Measurements from ENCODE around the gene FAM174C. TPM values are rescaled to one million over a fixed set of nuclear protein-coding genes. Genes with fewer than 3 reads are reported as not detected.

FAM174C gene
- total and polyA plus RNA-seq, 7 donors = 9.0 to 88.8 (median 18.1) TPM

DNA sequence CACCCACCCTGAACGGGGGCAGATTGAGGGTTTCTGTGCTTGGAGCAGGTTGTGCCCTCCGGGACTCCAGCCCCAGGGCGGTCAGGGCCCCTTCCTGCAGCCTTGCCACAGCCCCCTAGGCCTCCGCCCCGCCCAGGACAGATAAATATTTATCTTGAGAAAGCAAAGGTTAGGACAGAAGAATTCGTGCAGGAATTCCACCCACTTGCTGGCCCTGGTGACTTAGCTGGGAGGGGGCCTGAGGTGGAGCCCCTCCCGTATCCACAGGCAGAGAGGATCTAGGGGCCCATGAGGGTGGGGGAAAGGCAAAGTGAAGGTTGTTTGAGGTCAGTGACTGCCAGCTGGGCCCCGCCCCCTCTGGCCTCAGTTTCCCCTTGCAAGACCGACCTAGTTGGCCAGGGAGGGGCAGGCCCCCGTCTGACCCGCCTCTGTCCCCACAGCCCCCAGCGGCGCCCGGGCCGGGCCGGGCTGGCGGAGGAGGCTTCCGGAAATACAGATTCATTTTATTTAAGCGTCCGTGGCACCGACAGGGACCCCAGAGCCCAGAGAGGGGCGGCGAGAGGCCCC, 21.7 kb upstream of the FAM174C start:
- Histone ChIP-seq H3K27me3 (ENCODE audit: insufficient read depth in 3 of 3, low read length in 2 of 3) (no peaks in the 10 kb centered on the region), H3K4me1 (peaks cover 50% of the 10 kb centered on the region), H3K36me3 (ENCODE audit: insufficient read depth in 1 of 2, low read depth in 1 of 2) (peaks cover 13 to 72% of the 10 kb centered on the region in 2 donors), H3K27ac (peak overlapping the region; percentile 99), H3K4me3 (peak overlapping the region; percentile 80), H3K9me3 (no peaks in the 10 kb centered on the region)
- 52 to 66% (median 63%) methylated on average over 14 to 23 of the region's 23 CpGs for WGBS, 3 donors
- DNase-seq = no peak
- intact Hi-C loops (cut with DNase I) = no loop called here
- ATAC-seq = no peak
- TF ChIP-seq, protein P1, sequence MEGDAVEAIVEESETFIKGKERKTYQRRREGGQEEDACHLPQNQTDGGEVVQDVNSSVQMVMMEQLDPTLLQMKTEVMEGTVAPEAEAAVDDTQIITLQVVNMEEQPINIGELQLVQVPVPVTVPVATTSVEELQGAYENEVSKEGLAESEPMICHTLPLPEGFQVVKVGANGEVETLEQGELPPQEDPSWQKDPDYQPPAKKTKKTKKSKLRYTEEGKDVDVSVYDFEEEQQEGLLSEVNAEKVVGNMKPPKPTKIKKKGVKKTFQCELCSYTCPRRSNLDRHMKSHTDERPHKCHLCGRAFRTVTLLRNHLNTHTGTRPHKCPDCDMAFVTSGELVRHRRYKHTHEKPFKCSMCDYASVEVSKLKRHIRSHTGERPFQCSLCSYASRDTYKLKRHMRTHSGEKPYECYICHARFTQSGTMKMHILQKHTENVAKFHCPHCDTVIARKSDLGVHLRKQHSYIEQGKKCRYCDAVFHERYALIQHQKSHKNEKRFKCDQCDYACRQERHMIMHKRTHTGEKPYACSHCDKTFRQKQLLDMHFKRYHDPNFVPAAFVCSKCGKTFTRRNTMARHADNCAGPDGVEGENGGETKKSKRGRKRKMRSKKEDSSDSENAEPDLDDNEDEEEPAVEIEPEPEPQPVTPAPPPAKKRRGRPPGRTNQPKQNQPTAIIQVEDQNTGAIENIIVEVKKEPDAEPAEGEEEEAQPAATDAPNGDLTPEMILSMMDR (IDR thresholded peaks at IDR 0.05) = no peak

DNA sequence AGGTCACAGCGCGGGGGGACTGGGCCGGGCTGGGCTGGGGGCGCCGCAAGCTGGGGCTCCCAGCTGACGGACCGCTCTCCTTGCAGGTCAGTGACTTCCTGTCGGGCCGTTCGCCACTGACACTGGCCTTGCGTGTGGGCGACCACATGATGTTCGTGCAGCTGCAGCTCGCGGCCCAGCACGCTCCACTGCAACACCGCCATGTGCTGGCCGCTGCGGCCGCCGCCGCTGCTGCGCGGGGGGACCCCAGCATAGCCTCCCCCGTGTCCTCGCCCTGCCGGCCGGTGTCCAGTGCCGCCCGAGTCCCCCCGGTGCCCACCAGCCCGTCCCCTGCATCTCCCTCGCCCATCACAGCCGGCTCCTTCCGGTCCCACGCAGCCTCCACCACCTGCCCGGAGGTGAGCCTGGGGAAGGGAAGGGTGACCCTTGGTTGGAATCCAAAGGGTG, 21.2 kb upstream of the FAM174C start:
- Histone ChIP-seq H3K4me3 (peak overlapping the region; percentile 80), H3K4me1 (peaks cover 55% of the 10 kb centered on the region), H3K27me3 (ENCODE audit: insufficient read depth in 3 of 3, low read length in 2 of 3) (no peaks in the 10 kb centered on the region), H3K27ac (peak overlapping the region; percentile 99), H3K36me3 (ENCODE audit: insufficient read depth in 1 of 2, low read depth in 1 of 2) (peaks cover 13 to 72% of the 10 kb centered on the region in 2 donors), H3K9me3 (no peaks in the 10 kb centered on the region)
- TF ChIP-seq, protein P1 (IDR thresholded peaks at IDR 0.05) = no peak
- intact Hi-C loops (cut with DNase I) = no loop called here
- WGBS, 3 donors = 74 to 81% (median 77%) methylated on average over 32 to 37 of the region's 37 CpGs
- ATAC-seq (no peak), DNase-seq (peak; percentile 67 to 76)

DNA sequence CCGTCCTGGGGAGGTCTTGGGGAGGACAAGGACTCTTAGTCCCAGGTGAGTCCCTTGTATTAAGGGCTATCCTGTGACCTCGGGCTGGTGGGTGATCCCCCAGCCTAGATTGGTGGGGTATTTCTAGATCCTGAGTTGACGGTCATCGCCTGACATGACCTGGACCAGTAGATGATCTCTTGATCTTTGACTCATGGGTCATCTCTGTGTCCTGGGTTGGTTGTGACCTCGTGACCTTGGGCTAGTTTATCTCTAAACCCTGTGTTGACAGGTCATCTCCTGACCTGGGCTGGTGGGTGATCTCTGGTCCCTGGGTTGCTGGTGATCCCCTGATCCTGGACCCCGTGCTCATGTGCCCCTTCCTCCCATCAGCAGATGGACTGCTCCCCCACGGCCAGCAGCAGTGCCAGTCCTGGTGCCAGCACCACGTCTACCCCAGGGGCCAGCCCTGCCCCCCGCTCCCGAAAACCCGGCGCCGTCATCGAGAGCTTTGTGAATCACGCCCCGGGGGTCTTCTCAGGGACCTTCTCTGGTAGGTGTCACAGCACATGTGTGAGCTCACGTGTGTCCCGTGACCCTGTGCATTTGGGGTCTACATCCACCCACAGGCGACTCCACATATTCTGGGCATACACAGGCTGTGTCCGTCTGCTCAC, 20.7 kb upstream of the FAM174C start:
- no peak for DNase-seq
- intact Hi-C loops (cut with DNase I) = no loop called here
- Histone ChIP-seq H3K27me3 (ENCODE audit: insufficient read depth in 3 of 3, low read length in 2 of 3) (no peaks in the 10 kb centered on the region), H3K9me3 (no peaks in the 10 kb centered on the region), H3K27ac (peak overlapping the region; percentile 99), H3K4me1 (peaks cover 60% of the 10 kb centered on the region), H3K4me3 (peak overlapping the region; percentile 80), H3K36me3 (ENCODE audit: insufficient read depth in 1 of 2, low read depth in 1 of 2) (peaks cover 13 to 72% of the 10 kb centered on the region in 2 donors)
- 81 to 93% (median 87%) methylated on average over 20 of the region's 20 CpGs for WGBS, 3 donors
- no peak for ATAC-seq
- TF ChIP-seq, protein P1 (IDR thresholded peaks at IDR 0.05) = no peak

DNA sequence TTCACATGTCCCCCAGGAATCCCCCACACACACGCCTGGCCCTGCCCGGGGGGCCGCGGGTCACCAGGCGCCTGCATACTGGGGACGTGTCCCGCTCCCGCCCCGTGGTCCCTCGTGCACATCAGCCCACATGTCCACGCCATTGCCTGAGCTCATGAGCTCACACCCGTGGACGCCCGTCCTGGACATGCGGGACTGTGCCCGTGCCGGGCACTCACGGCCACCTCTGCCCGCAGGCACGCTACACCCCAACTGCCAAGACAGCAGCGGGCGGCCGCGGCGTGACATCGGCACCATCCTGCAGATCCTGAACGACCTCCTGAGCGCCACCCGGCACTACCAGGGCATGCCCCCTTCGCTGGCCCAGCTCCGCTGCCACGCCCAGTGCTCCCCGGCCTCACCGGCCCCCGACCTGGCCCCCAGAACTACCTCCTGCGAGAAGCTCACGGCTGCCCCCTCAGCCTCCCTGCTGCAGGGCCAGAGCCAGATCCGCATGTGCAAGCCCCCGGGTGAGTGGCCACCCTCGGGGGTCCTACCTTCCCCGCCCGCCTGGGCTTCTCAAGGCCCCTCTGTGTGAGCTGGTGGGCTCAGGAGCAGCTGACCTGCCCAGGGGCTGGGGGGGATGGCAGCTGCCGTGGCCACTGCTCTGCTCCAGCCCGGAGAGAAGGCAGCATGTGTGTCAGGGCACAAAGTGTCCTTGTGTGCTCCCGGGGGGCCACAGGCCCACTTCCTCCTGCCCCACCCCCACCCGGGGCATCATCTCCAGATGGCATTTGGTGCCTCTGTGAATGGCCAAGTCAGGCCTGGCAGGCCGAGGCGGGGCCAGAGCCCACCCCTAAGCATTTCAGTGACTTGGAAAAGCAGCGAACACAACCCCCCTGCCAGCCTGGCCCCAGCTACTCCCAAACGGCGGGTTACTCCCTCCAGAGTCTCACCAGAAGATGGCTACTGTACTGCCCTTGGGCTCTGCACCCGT, 19.9 kb upstream of the FAM174C start:
- no peaks in the 10 kb centered on the region for H3K27me3 ChIP-seq (ENCODE audit: insufficient read depth in 3 of 3, low read length in 2 of 3)
- H3K27ac ChIP-seq = peak overlapping the region; percentile 66
- peaks cover 13 to 65% of the 10 kb centered on the region in 2 donors for H3K36me3 ChIP-seq (ENCODE audit: insufficient read depth in 1 of 2, low read depth in 1 of 2)
- TF ChIP-seq, protein P1 (IDR thresholded peaks at IDR 0.05) = no peak
- intact Hi-C loops (cut with DNase I) = no loop called here
- H3K4me1 ChIP-seq = peaks cover 66% of the 10 kb centered on the region
- no peaks in the 10 kb centered on the region for H3K9me3 ChIP-seq
- ATAC-seq (no peak), DNase-seq (peak; percentile 50 to 62)
- 75 to 78% (median 75%) methylated on average over 46 to 52 of the region's 52 CpGs for WGBS, 3 donors
- H3K4me3 ChIP-seq = no peak overlapping the region
